Measurements from ENCODE around the gene ATN1. TPM values are rescaled to one million over a fixed set of nuclear protein-coding genes. Genes with fewer than 3 reads are reported as not detected.

The ATN1 gene
- total RNA-seq, 4 donors from 2014 or later, result 59.1 to 160 (median 112) TPM

DNA sequence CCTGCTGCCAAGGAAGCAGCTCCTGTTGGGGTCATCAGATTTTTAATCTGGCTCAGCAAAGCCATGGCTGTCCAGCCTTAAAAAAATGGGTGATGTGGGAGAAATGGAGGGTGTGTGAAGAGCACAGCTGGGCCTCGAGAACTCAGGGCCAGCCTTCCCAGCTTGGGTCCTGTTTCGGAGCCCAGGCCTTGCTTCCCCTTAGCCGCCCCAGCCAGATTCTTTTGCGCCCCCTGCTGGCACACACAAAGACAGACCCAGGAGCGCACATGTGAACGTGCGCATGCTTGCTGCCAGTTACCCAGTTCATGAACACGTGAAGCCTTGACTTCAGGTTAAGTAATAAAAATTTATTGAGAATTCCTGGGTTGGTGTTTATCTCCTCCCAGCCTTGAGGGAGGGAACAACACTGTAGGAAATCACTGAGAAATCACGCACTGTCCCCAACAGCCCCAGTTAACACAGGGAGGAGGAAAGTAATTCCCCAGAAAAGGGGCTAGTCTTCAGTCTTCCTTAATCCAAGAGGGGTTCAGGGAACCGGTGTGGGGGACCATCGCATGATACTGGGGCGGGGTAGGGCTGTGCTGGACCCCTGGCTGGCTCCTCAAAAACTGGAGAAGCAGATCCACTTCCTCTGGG, 37.4 kb downstream of the ATN1 start:
- in situ Hi-C loops (cut with MboI; ENCODE audit: low pct_ligation_motif_present in 1 of 4, low pct_unique_long_range_greater_than_20kb in 1 of 4, low sequenced_read_pairs in 3 of 4), result no loop called here
- Histone ChIP-seq H3K4me3 (peak overlapping the region in 2 of 4 donors; percentile 54 to 62), H3K9me3 (no peaks in the 10 kb centered on the region), H3K27ac (peak overlapping the region; percentile 89 to 95 (median 94)), H3K27me3 (no peaks in the 10 kb centered on the region), H3K36me3 (peaks cover 0 to 18% (median 9%) of the 10 kb centered on the region in 4 donors), H3K4me1 (peaks cover 34 to 71% (median 57%) of the 10 kb centered on the region in 4 donors)
- intact Hi-C loops (cut with DNase I; ENCODE audit: low total_unique reads), result loop anchor here (2.0 to 10.0 kb wide), 2 partner anchors 40 to 140 kb away; partner anchors contain the start of gene C1RL
- WGBS, 2 donors (ENCODE audit: low coverage in 1 of 2), result 10 to 44% methylated on average over 2 to 11 of the region's 12 CpGs
- peak; percentile 95 for DNase-seq
- TF ChIP-seq EP300 (IDR thresholded peaks at IDR 0.05; ENCODE audit: low read depth) (no peak), POLR2A (IDR thresholded peaks at IDR 0.05) (peak; percentile 59), POLR2AphosphoS5 (IDR thresholded peaks at IDR 0.05) (peak; percentile 35 to 84 (median 72))
- TF ChIP-seq, protein P1, sequence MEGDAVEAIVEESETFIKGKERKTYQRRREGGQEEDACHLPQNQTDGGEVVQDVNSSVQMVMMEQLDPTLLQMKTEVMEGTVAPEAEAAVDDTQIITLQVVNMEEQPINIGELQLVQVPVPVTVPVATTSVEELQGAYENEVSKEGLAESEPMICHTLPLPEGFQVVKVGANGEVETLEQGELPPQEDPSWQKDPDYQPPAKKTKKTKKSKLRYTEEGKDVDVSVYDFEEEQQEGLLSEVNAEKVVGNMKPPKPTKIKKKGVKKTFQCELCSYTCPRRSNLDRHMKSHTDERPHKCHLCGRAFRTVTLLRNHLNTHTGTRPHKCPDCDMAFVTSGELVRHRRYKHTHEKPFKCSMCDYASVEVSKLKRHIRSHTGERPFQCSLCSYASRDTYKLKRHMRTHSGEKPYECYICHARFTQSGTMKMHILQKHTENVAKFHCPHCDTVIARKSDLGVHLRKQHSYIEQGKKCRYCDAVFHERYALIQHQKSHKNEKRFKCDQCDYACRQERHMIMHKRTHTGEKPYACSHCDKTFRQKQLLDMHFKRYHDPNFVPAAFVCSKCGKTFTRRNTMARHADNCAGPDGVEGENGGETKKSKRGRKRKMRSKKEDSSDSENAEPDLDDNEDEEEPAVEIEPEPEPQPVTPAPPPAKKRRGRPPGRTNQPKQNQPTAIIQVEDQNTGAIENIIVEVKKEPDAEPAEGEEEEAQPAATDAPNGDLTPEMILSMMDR (IDR thresholded peaks at IDR 0.05), result peak; percentile 81 to 98 (median 91)

DNA sequence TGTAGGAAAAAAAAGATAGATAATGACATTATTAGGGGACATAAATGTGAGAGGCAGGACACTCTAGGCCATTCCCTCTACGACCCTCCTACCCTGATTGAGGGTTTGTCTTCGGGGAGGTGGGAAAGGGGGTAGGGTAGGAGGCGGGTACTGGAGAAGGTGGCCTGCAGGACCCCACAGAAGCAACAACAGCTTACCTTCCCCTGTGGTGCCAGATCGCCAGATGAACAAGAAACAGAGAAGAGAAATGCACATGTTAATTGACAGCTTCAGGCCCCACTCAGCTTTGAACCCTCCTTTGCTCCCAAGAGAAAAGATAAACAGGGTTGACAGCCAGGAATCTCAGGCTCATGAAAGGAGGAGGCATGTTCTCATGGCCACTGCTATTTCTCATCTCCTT, 38.0 kb downstream of the ATN1 start:
- TF ChIP-seq EP300 (IDR thresholded peaks at IDR 0.05; ENCODE audit: low read depth) (no peak), POLR2AphosphoS5 (IDR thresholded peaks at IDR 0.05) (no peak), POLR2A (IDR thresholded peaks at IDR 0.05) (no peak)
- TF ChIP-seq, protein P1 (IDR thresholded peaks at IDR 0.05), result no peak
- in situ Hi-C loops (cut with MboI; ENCODE audit: low pct_ligation_motif_present in 1 of 4, low pct_unique_long_range_greater_than_20kb in 1 of 4, low sequenced_read_pairs in 3 of 4) (no loop called here), intact Hi-C loops (cut with DNase I; ENCODE audit: low total_unique reads) (loop anchor here (2.0 to 10.0 kb wide), 2 partner anchors 41 to 139 kb away; partner anchors contain the start of gene C1RL)
- no peaks in the 10 kb centered on the region for H3K9me3 ChIP-seq
- H3K27me3 ChIP-seq, result no peaks in the 10 kb centered on the region
- H3K36me3 ChIP-seq, result peaks cover 0 to 18% (median 9%) of the 10 kb centered on the region in 4 donors
- 48% methylated on average over 4 of the region's 4 CpGs; no CpG with 5 or more reads in 1 of the 2 donors for WGBS, 2 donors (ENCODE audit: low coverage in 1 of 2)
- no peak for DNase-seq
- peak overlapping the region; percentile 89 to 95 (median 94) for H3K27ac ChIP-seq
- peaks cover 28 to 65% (median 51%) of the 10 kb centered on the region in 4 donors for H3K4me1 ChIP-seq
- peak overlapping the region in 1 of 4 donors; percentile 2 for H3K4me3 ChIP-seq

DNA sequence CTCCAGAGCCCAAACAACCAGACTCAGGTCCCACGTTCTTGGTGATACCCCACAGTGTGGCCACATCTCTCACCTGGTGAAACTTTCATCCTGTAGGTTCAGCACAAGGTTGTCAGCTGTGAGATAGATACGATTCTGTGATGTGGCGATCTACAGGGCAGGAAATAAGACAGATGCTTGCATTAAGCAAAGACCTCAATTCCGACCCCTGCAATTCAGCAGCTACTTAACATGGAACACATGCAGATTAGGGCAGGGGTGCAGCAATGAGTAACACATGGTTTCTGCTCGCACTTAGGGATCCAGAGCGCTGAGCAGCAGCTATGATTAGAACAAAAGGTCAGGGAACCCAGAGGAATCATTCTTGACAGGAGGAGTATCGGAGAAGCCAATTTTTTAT, 38.6 kb downstream of the ATN1 start:
- Histone ChIP-seq H3K9me3 (no peaks in the 10 kb centered on the region), H3K4me1 (peaks cover 26 to 61% (median 46%) of the 10 kb centered on the region in 4 donors), H3K4me3 (no peak overlapping the region), H3K27ac (peak overlapping the region; percentile 89 to 95 (median 94)), H3K36me3 (peaks cover 0 to 18% (median 9%) of the 10 kb centered on the region in 4 donors), H3K27me3 (no peaks in the 10 kb centered on the region)
- no peak for TF ChIP-seq POLR2AphosphoS5 (IDR thresholded peaks at IDR 0.05)
- TF ChIP-seq, protein P1 (IDR thresholded peaks at IDR 0.05), result no peak
- no peak for TF ChIP-seq EP300 (IDR thresholded peaks at IDR 0.05; ENCODE audit: low read depth)
- TF ChIP-seq POLR2A (IDR thresholded peaks at IDR 0.05), result no peak
- no peak for DNase-seq
- intact Hi-C loops (cut with DNase I; ENCODE audit: low total_unique reads) (loop anchor here (10.0 kb wide), 1 partner anchor 138 kb away; the partner anchor contains the start of gene C1RL), in situ Hi-C loops (cut with MboI; ENCODE audit: low pct_ligation_motif_present in 1 of 4, low pct_unique_long_range_greater_than_20kb in 1 of 4, low sequenced_read_pairs in 3 of 4) (no loop called here)
- WGBS, 2 donors (ENCODE audit: low coverage in 1 of 2), result 59 to 62% methylated on average over 4 to 7 of the region's 7 CpGs

DNA sequence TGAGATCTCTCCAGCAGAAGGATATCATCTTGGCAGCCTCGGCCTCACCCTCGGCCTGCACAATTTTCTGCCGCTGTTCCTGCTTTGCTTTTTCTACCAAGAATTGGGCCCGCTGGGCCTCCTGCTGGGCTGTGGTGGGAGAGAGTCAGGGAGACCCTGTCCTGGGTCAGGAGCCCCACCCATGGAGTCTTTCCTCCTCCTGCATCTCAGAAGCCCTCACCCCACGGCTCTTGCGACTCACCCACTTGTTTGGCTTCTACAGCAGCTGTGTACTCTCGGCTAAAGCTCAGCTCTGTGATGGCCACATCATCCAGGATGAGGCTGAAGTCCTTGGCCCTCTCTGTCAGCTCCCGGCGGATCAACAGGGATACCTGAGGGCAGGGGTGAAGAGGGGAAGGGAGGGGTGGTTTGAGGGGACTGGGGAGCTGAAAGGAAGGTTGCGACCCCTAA, 39.9 kb downstream of the ATN1 start:
- Histone ChIP-seq H3K4me3 (no peak overlapping the region), H3K9me3 (no peaks in the 10 kb centered on the region), H3K36me3 (peaks cover 0 to 18% (median 9%) of the 10 kb centered on the region in 4 donors), H3K4me1 (peaks cover 25 to 58% (median 39%) of the 10 kb centered on the region in 4 donors), H3K27me3 (no peaks in the 10 kb centered on the region), H3K27ac (peak overlapping the region in 3 of 4 donors; percentile 94 to 95 (median 95))
- no peak for TF ChIP-seq EP300 (IDR thresholded peaks at IDR 0.05; ENCODE audit: low read depth)
- TF ChIP-seq, protein P1 (IDR thresholded peaks at IDR 0.05), result no peak
- TF ChIP-seq POLR2A (IDR thresholded peaks at IDR 0.05), result no peak
- intact Hi-C loops (cut with DNase I; ENCODE audit: low total_unique reads), result loop anchor here (10.0 kb wide), 1 partner anchor 137 kb away; the partner anchor contains the start of gene C1RL
- in situ Hi-C loops (cut with MboI; ENCODE audit: low pct_ligation_motif_present in 1 of 4, low pct_unique_long_range_greater_than_20kb in 1 of 4, low sequenced_read_pairs in 3 of 4), result no loop called here
- 75% methylated on average over 9 of the region's 10 CpGs; no CpG with 5 or more reads in 1 of the 2 donors for WGBS, 2 donors (ENCODE audit: low coverage in 1 of 2)
- no peak for DNase-seq

All from transverse colon (tissue), 4 donors.